ENCODE measurements around the gene RANGAP1. TPM values are rescaled to one million over a fixed set of nuclear protein-coding genes. Genes with fewer than 3 reads are reported as not detected.

The RANGAP1 gene
- total RNA-seq, 4 donors from 2014 or later, result 112 to 120 (median 114) TPM

- peak overlapping the region; percentile 79 for H3K27ac ChIP-seq
- no peaks in the 10 kb centered on the region for H3K9me3 ChIP-seq
- TF ChIP-seq POLR2AphosphoS5 (IDR thresholded peaks at IDR 0.05), result no peak
- no peak for TF ChIP-seq EP300 (IDR thresholded peaks at IDR 0.05)
- no peak for TF ChIP-seq POLR2A (IDR thresholded peaks at IDR 0.05)
- TF ChIP-seq CTCF (IDR thresholded peaks at IDR 0.05), result no peak
- H3K4me1 ChIP-seq, result peaks cover 38% of the 10 kb centered on the region
- DNase-seq (ENCODE audit: low spot score in 2 of 2), result no peak
- WGBS, result 7% methylated on average over 5 of the region's 5 CpGs
- peak overlapping the region; percentile 76 for H3K4me3 ChIP-seq
- no peaks in the 10 kb centered on the region for H3K27me3 ChIP-seq
- H3K36me3 ChIP-seq, result no peaks in the 10 kb centered on the region
These were observed 16.8 kb upstream of the RANGAP1 start for GRCh38 chr22:41302811-41303210.

- TF ChIP-seq POLR2AphosphoS5 (IDR thresholded peaks at IDR 0.05), result no peak
- TF ChIP-seq CTCF (IDR thresholded peaks at IDR 0.05), result no peak
- TF ChIP-seq EP300 (IDR thresholded peaks at IDR 0.05), result no peak
- no peak for TF ChIP-seq POLR2A (IDR thresholded peaks at IDR 0.05)
- peaks cover 34% of the 10 kb centered on the region for H3K4me1 ChIP-seq
- DNase-seq (ENCODE audit: low spot score in 2 of 2), result no peak
- H3K36me3 ChIP-seq, result no peaks in the 10 kb centered on the region
- H3K27me3 ChIP-seq, result no peaks in the 10 kb centered on the region
- peak overlapping the region; percentile 76 for H3K4me3 ChIP-seq
- WGBS, result 0% methylated on average over 29 of the region's 60 CpGs
- H3K9me3 ChIP-seq, result no peaks in the 10 kb centered on the region
- peak overlapping the region; percentile 79 for H3K27ac ChIP-seq
These were observed 16.2 kb upstream of the RANGAP1 start for GRCh38 chr22:41302021-41302767.

- peak; percentile 82 to 87 for DNase-seq (ENCODE audit: low spot score in 2 of 2)
- Histone ChIP-seq H3K9me3 (no peaks in the 10 kb centered on the region), H3K4me3 (peak within 1 kb of the TSS; percentile 76), H3K4me1 (peaks cover 34% of the 10 kb centered on the region), H3K36me3 (no peaks in the 10 kb centered on the region), H3K27ac (peak within 1 kb of the TSS; percentile 79), H3K27me3 (no peaks in the 10 kb centered on the region)
- TF ChIP-seq POLR2AphosphoS5 (IDR thresholded peaks at IDR 0.05) (peak in 2 of 3 donors; percentile 43 to 48), CTCF (IDR thresholded peaks at IDR 0.05) (peak in 1 of 2 donors; percentile 67), EP300 (IDR thresholded peaks at IDR 0.05) (no peak), POLR2A (IDR thresholded peaks at IDR 0.05) (peak in 1 of 2 donors; percentile 26)
- WGBS, result 1% methylated on average over 41 of the region's 74 CpGs
These were observed 15.4 kb upstream of the RANGAP1 start, which contains the start of gene ZC3H7B for GRCh38 chr22:41301085-41302020. Gene ZC3H7B (plus strand): TSS chr22:41301525. CDS start chr22:41320661, 19,136 bp downstream.

GRCh38 chr22:41300661-41301060, 14.7 kb upstream of the RANGAP1 start:
- Histone ChIP-seq H3K27me3 (no peaks in the 10 kb centered on the region), H3K27ac (peak overlapping the region; percentile 79), H3K4me3 (peak overlapping the region; percentile 76), H3K9me3 (no peaks in the 10 kb centered on the region), H3K4me1 (peaks cover 30% of the 10 kb centered on the region), H3K36me3 (no peaks in the 10 kb centered on the region)
- TF ChIP-seq CTCF (IDR thresholded peaks at IDR 0.05) (no peak), POLR2A (IDR thresholded peaks at IDR 0.05) (no peak), POLR2AphosphoS5 (IDR thresholded peaks at IDR 0.05) (no peak), EP300 (IDR thresholded peaks at IDR 0.05) (no peak)
- no peak for DNase-seq (ENCODE audit: low spot score in 2 of 2)
- 32% methylated on average over 7 of the region's 7 CpGs for WGBS
